PC-3 (cell line): ENCODE measurements around the gene LARP4B.

Experiments used
- CTCF ChIP-seq: fragments of 300-600 bp; sonication (generic); conservative IDR thresholded peaks from 2 replicates; pipeline ENCODE4 v1.5.1; 2017; ENCODE audit warnings: antibody characterized with exemption, low read depth, mild to moderate bottlenecking, low read length
- EZH2 ChIP-seq: fragments of 300-600 bp; sonication (generic); IDR thresholded peaks from one replicate; pipeline ENCODE4 v1.6.1; 2017; ENCODE audit warnings: antibody characterized with exemption, mild to moderate bottlenecking, low read length; ENCODE audit not compliant: unreplicated experiment

- no peak for TF ChIP-seq CTCF
- no peak for TF ChIP-seq EZH2
Measured at GRCh38 chr10:792083-792791, 139.3 kb downstream of the LARP4B start.
